Neuronal stem cell (in vitro differentiated cells): Measurements from ENCODE around the gene FSTL3.

Experiments
- DNase-seq: peaks from one replicate; pipeline ENCODE4 v3.0.0-alpha.2; 2013; ENCODE audit warnings: low spot score
- H2AFZ ChIP-seq: one replicate; pipeline ENCODE4 v1.6.1; 2013; ENCODE audit warnings: mild to moderate bottlenecking, low read length, inconsistent platforms
- H2AK5ac ChIP-seq: 2 replicates; pipeline ENCODE4 v1.6.1; 2013; ENCODE audit warnings: low read depth, mild to moderate bottlenecking, inconsistent platforms, low read length, moderate library complexity, mixed read lengths
- H2BK120ac ChIP-seq: 2 replicates; pipeline ENCODE4 v1.6.1; 2013; ENCODE audit warnings: low read depth, mild to moderate bottlenecking, inconsistent platforms, low read length, moderate library complexity, mixed read lengths
- H2BK12ac ChIP-seq: one replicate; pipeline ENCODE4 v1.6.1; 2013; ENCODE audit warnings: low read length, inconsistent platforms
- H2BK15ac ChIP-seq: 2 replicates; pipeline ENCODE4 v1.6.1; 2013; ENCODE audit warnings: mild to moderate bottlenecking, low read length, inconsistent platforms, mixed read lengths
- H2BK5ac ChIP-seq: one replicate; pipeline ENCODE4 v1.6.1; 2013; ENCODE audit warnings: inconsistent platforms, mild to moderate bottlenecking, low read length, moderate library complexity
- H3K14ac ChIP-seq: one replicate; pipeline ENCODE4 v1.6.1; 2013; ENCODE audit warnings: low read length, inconsistent platforms
- H3K18ac ChIP-seq: 2 replicates; pipeline ENCODE4 v1.6.1; 2013; ENCODE audit warnings: low read length, inconsistent platforms
- H3K23ac ChIP-seq: 2 replicates; pipeline ENCODE4 v1.6.1; 2013; ENCODE audit warnings: low read depth, mild to moderate bottlenecking, mixed read lengths, low read length, inconsistent platforms; ENCODE audit not compliant: poor library complexity
- H3K27ac ChIP-seq: replicated peaks from 3 replicates; pipeline ENCODE4 v1.5.1; 2013; ENCODE audit warnings: low read length, inconsistent platforms
- H3K27me3 ChIP-seq, 3 experiments: 2 replicates each; pipeline ENCODE4 v1.6.1; 2013; ENCODE audit warnings: low read length in 3 of 3, mild to moderate bottlenecking in 2 of 3, inconsistent platforms in 1 of 3, low read depth in 1 of 3, mixed read lengths in 1 of 3, moderate library complexity in 1 of 3; ENCODE audit not compliant: control insufficient read depth in 3 of 3, insufficient read depth in 3 of 3
- H3K36me3 ChIP-seq, 2 donors: replicated peaks in 1 of 2; 2 replicates each; pipeline ENCODE4 v1.6.1; 2013; ENCODE audit warnings: low read length in 2 of 2; ENCODE audit not compliant: control insufficient read depth in 2 of 2, insufficient read depth in 2 of 2
- H3K4ac ChIP-seq: 2 replicates; pipeline ENCODE4 v1.6.1; 2013; ENCODE audit warnings: inconsistent platforms, mild to moderate bottlenecking, low read length, moderate library complexity
- H3K4me1 ChIP-seq, 2 donors: 1 replicate in 1 of 2; 2 replicates in 1 of 2; pipeline ENCODE4 v1.6.1; 2013; ENCODE audit warnings: low read length in 2 of 2, low read depth in 1 of 2; ENCODE audit not compliant: control insufficient read depth in 2 of 2, insufficient read depth in 1 of 2
- H3K4me2 ChIP-seq: one replicate; pipeline ENCODE4 v1.6.1; 2013; ENCODE audit warnings: mild to moderate bottlenecking, low read length, inconsistent platforms; ENCODE audit not compliant: insufficient read depth, poor library complexity, severe bottlenecking
- H3K4me3 ChIP-seq, 2 donors: 2 replicates each; pipeline ENCODE4 v1.5.1; 2013; ENCODE audit warnings: low read length in 2 of 2, mild to moderate bottlenecking in 2 of 2, inconsistent platforms in 1 of 2, moderate library complexity in 1 of 2
- H3K79me1 ChIP-seq: one replicate; pipeline ENCODE4 v1.6.1; 2013; ENCODE audit warnings: low read depth, mild to moderate bottlenecking, inconsistent platforms, low read length, moderate library complexity
- H3K9ac ChIP-seq: one replicate; pipeline ENCODE4 v1.6.1; 2013; ENCODE audit warnings: mild to moderate bottlenecking, low read depth, low read length, inconsistent platforms; ENCODE audit not compliant: poor library complexity
- H3K9me3 ChIP-seq, 2 donors: replicated peaks in 1 of 2; 2 replicates each; pipeline versions ENCODE3 to v1.6.1; 2013; ENCODE audit warnings: low read length in 2 of 2, mild to moderate bottlenecking in 2 of 2, inconsistent platforms in 1 of 2, low read depth in 1 of 2, mixed read lengths in 1 of 2, moderate library complexity in 1 of 2; ENCODE audit not compliant: control insufficient read depth in 2 of 2, insufficient read depth in 1 of 2
- H4K8ac ChIP-seq: one replicate; pipeline ENCODE4 v1.6.1; 2013; ENCODE audit warnings: low read depth, mild to moderate bottlenecking, inconsistent platforms, low read length, moderate library complexity
- H4K91ac ChIP-seq: one replicate; pipeline ENCODE4 v1.6.1; 2013; ENCODE audit warnings: low read length, low read depth, mild to moderate bottlenecking, inconsistent platforms; ENCODE audit not compliant: poor library complexity
- WGBS, 2 donors: extraction: QIAGEN DNeasy Blood & Tissue Kit; methylation state at CpG; one replicate each; pipeline ENCODE4 v1.1.7; 2013; ENCODE audit warnings: missing lambda C conversion rate in 2 of 2, mixed read lengths in 1 of 2; ENCODE audit not compliant: insufficient read length in 2 of 2, insufficient replicate concordance in 1 of 2; ENCODE audit errors: extremely low coverage in 2 of 2; 5-methylcytosine and 5-hydroxymethylcytosine counted together

FSTL3 gene

GRCh38 chr19:718251-718951 is 42.2 kb downstream of the FSTL3 start:
- Histone ChIP-seq H4K91ac (peak overlapping the region; percentile 43), H3K27ac (no peak overlapping the region)

DNA sequence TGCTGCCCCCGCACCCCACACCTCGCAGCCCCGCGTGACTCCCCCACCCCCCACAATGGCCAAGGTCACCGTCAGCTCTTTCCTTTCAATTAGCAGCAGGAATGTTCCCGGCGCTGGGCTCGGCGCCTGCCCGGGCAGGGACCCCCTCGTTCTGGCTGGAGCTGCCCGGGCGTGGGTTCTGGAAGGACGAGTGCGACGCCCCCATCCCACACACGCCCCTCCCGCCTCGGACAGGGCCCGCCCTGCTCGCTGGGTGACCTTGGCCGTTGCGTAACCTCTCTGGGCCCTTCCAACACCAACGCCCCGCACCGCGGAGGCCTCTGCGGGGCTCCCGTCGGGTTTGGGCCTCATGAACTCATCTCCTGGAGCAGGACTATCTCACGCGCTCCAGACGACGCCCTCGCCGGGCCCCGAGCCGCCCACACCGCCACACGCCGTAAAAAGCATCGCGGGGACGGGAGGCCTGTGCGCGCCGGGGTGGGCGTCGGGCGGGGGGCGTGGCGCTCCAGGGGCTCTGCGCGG is 42.9 kb downstream of the FSTL3 start:
- Histone ChIP-seq H3K27ac (no peak overlapping the region), H2BK15ac (no peak overlapping the region)

More at GRCh38 chr19:718251-718951, 42.2 kb downstream of the FSTL3 start:
- Histone ChIP-seq H4K8ac (no peak overlapping the region), H3K14ac (no peak overlapping the region), H3K23ac (peak overlapping the region; percentile 89), H3K4me2 (no peak overlapping the region), H2BK120ac (no peak overlapping the region), H2BK15ac (no peak overlapping the region), H3K9ac (peak overlapping the region; percentile 44), H3K18ac (peak overlapping the region; percentile 19), H2AK5ac (no peak overlapping the region), H2BK5ac (peak overlapping the region; percentile 75), H3K4me3 (no peak overlapping the region), H2AFZ (no peak overlapping the region), H3K27me3 (no peaks in the 10 kb centered on the region), H2BK12ac (no peak overlapping the region), H3K79me1 (peaks cover 21% of the 10 kb centered on the region), H3K9me3 (peaks cover 4 to 9% of the 10 kb centered on the region in 2 donors), H3K4ac (no peak overlapping the region), H3K4me1 (peaks cover 6 to 28% of the 10 kb centered on the region in 2 donors), H3K36me3 (peaks cover 2 to 4% of the 10 kb centered on the region in 2 donors)
- DNase-seq: no peak
- no CpG with 5 or more reads among the region's 23 CpGs for WGBS, 2 donors

DNA sequence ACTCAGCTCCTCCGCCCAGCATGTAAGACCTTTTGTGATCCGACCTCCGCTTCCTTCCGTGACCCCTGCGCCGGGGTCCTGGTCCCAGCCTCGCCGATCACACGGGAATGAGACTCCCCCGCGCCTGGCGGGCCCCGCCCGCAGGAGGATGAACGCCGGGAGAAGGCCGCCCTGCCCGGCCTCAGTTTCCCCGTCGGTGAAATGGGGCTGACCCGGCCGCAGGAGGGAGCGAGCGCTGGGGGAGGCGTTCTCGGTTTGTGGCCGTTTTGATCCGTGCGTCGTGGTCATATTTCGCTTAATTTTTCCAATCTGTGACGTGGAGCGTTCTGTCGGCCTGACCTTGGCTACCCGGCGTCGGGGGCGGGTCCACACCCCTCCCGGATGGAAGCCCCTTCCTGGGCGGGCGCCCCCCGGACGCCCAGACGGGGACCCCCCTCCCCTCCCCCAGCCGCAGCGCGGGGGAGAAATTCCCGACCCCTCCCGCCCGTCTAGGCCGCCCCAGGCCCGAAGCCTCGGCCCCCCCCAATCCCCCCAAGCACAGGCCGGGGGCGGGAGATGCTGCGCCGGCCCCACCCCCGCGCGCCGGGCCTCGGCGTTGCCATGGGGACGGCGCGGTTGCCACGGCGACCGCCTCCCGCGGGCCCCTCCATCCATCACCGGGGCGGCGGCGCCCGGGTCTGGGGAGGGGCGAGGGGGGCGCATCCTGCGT is 43.6 kb downstream of the FSTL3 start:
- peak overlapping the region; percentile 75 for H2BK5ac ChIP-seq
- no peak for DNase-seq
- no peak overlapping the region for H2BK15ac ChIP-seq
- H3K23ac ChIP-seq: no peak overlapping the region
- H4K91ac ChIP-seq: no peak overlapping the region
- H3K4me1 ChIP-seq: peaks cover 6 to 28% of the 10 kb centered on the region in 2 donors
- no peak overlapping the region for H4K8ac ChIP-seq
- no peak overlapping the region for H3K4ac ChIP-seq
- H2AFZ ChIP-seq: no peak overlapping the region
- no peak overlapping the region for H2BK12ac ChIP-seq
- peaks cover 25% of the 10 kb centered on the region for H3K79me1 ChIP-seq
- no peak overlapping the region for H3K14ac ChIP-seq
- H3K36me3 ChIP-seq: peaks cover 2 to 8% of the 10 kb centered on the region in 2 donors
- no CpG with 5 or more reads among the region's 79 CpGs for WGBS, 2 donors
- no peak overlapping the region for H3K4me3 ChIP-seq
- H3K4me2 ChIP-seq: peak overlapping the region; percentile 18
- no peak overlapping the region for H3K9ac ChIP-seq
- H3K18ac ChIP-seq: no peak overlapping the region
- H3K9me3 ChIP-seq: peaks cover 4 to 9% of the 10 kb centered on the region in 2 donors
- no peak overlapping the region for H2BK120ac ChIP-seq
- H2AK5ac ChIP-seq: no peak overlapping the region
- H3K27me3 ChIP-seq: no peaks in the 10 kb centered on the region
- H3K27ac ChIP-seq: no peak overlapping the region

More for the DNA sequence above, 42.9 kb downstream of the FSTL3 start:
- H3K9me3 ChIP-seq: peaks cover 4 to 9% of the 10 kb centered on the region in 2 donors
- peaks cover 24% of the 10 kb centered on the region for H3K79me1 ChIP-seq
- no peak overlapping the region for H3K4me2 ChIP-seq
- peaks cover 6 to 28% of the 10 kb centered on the region in 2 donors for H3K4me1 ChIP-seq
- no peak overlapping the region for H3K4me3 ChIP-seq
- peak overlapping the region; percentile 28 for H3K18ac ChIP-seq
- H4K8ac ChIP-seq: no peak overlapping the region
- H3K4ac ChIP-seq: peak overlapping the region; percentile 66
- H2BK120ac ChIP-seq: no peak overlapping the region
- no peak for DNase-seq
- no peak overlapping the region for H2AFZ ChIP-seq
- H4K91ac ChIP-seq: no peak overlapping the region
- H2BK12ac ChIP-seq: no peak overlapping the region
- no peak overlapping the region for H3K14ac ChIP-seq
- WGBS, 2 donors: no CpG with 5 or more reads among the region's 54 CpGs
- H3K23ac ChIP-seq: peak overlapping the region; percentile 65
- H2BK5ac ChIP-seq: peak overlapping the region; percentile 75
- peaks cover 2 to 4% of the 10 kb centered on the region in 2 donors for H3K36me3 ChIP-seq
- no peak overlapping the region for H3K9ac ChIP-seq
- peak overlapping the region; percentile 46 for H2AK5ac ChIP-seq
- no peaks in the 10 kb centered on the region for H3K27me3 ChIP-seq
